Loucy (cell line): ENCODE results near the gene RBP5.

Source experiments
- H2AFZ ChIP-seq: fragments of 200-600 bp; sonication (generic); 2 replicates; pipeline ENCODE4 v1.6.0; 2016; ENCODE audit warnings: antibody characterized with exemption, mild to moderate bottlenecking, low read length, moderate library complexity
- H3F3A ChIP-seq: fragments of 200-600 bp; 2 replicates; pipeline ENCODE4 v1.6.0; 2016; ENCODE audit warnings: antibody characterized with exemption, low read depth, mild to moderate bottlenecking
- H3K27me3 ChIP-seq: fragments of 200-600 bp; sonication (generic); 2 replicates; pipeline ENCODE4 v1.6.1; 2014; ENCODE audit warnings: low read length, mild to moderate bottlenecking; ENCODE audit not compliant: insufficient read depth, poor library complexity, severe bottlenecking
- H3K36me3 ChIP-seq: fragments of 200-600 bp; sonication (generic); 2 replicates; pipeline ENCODE4 v1.6.1; 2016; ENCODE audit warnings: low read length; ENCODE audit not compliant: insufficient read depth
- H3K4me1 ChIP-seq: fragments of 200-600 bp; sonication (generic); 2 replicates; pipeline ENCODE4 v1.5.1; 2014; ENCODE audit warnings: low read length, mild to moderate bottlenecking; ENCODE audit not compliant: insufficient read depth, poor library complexity, severe bottlenecking
- H3K4me2 ChIP-seq: fragments of 200-600 bp; sonication (generic); 2 replicates; pipeline ENCODE4 v1.6.0; 2014; ENCODE audit warnings: antibody characterized with exemption, low read length, low read depth, mild to moderate bottlenecking; ENCODE audit not compliant: poor library complexity, severe bottlenecking
- H3K4me3 ChIP-seq: fragments of 200-600 bp; sonication (generic); 2 replicates; pipeline ENCODE4 v1.5.1; 2014; ENCODE audit warnings: low read length, mild to moderate bottlenecking, mixed read lengths; ENCODE audit not compliant: poor library complexity, severe bottlenecking
- H3K79me2 ChIP-seq: fragments of 200-600 bp; sonication (generic); 2 replicates; pipeline ENCODE4 v1.6.1; 2014; ENCODE audit warnings: low read length; ENCODE audit not compliant: insufficient read depth
- H3K9ac ChIP-seq: fragments of 200-600 bp; sonication (generic); 2 replicates; pipeline ENCODE4 v1.6.0; 2014; ENCODE audit warnings: mild to moderate bottlenecking, low read depth, low read length, moderate library complexity; ENCODE audit not compliant: poor library complexity, severe bottlenecking
- H3K9me2 ChIP-seq: fragments of 200-600 bp; sonication (generic); replicated peaks from 2 replicates; pipeline ENCODE4 v1.6.1; 2016; ENCODE audit warnings: low read depth, low read length, mixed read lengths
- H3K9me3 ChIP-seq: fragments of 200-600 bp; sonication (generic); 2 replicates; pipeline ENCODE4 v1.6.1; 2014; ENCODE audit warnings: mild to moderate bottlenecking, antibody characterized with exemption, low read length, low read depth; ENCODE audit not compliant: insufficient read depth
- H4K20me1 ChIP-seq: fragments of 200-600 bp; sonication (generic); 2 replicates; pipeline ENCODE4 v1.6.0; 2014; ENCODE audit warnings: antibody characterized with exemption, low read length, mild to moderate bottlenecking; ENCODE audit not compliant: insufficient read depth, poor library complexity, severe bottlenecking
- EZH2phosphoT487 ChIP-seq: fragments of 200-600 bp; IDR thresholded peaks from 2 replicates; pipeline ENCODE4 v1.6.1; 2018; ENCODE audit warnings: antibody characterized with exemption, mild to moderate bottlenecking, moderate library complexity, borderline replicate concordance
- TF ChIP-seq, protein P1 (sequence below): fragments of 200-600 bp; sonication (generic); conservative IDR thresholded peaks from 2 replicates; pipeline ENCODE4 v1.5.1; 2014; ENCODE audit warnings: mild to moderate bottlenecking, antibody characterized with exemption, low read length

RBP5 gene

GRCh38 chr12:7102582-7102981 is 26.1 kb downstream of the RBP5 start:
- Histone ChIP-seq H3F3A (peaks cover 4% of the 10 kb centered on the region; the same call in 1 of the 2 replicates), H3K4me3 (no peak overlapping the region), H3K9ac (no peak overlapping the region), H3K4me2 (peak overlapping the region; percentile 6), H3K4me1 (peaks cover 13% of the 10 kb centered on the region), H4K20me1 (no peaks in the 10 kb centered on the region), H2AFZ (no peak overlapping the region), H3K79me2 (peaks cover 4% of the 10 kb centered on the region; the same call in 1 of the 2 replicates), H3K9me3 (peaks cover 6% of the 10 kb centered on the region; the same call in 1 of the 2 replicates), H3K36me3 (no peaks in the 10 kb centered on the region), H3K27me3 (no peaks in the 10 kb centered on the region), H3K9me2 (no peaks in the 10 kb centered on the region)
- TF ChIP-seq EZH2phosphoT487, result no peak
- TF ChIP-seq, protein P1, sequence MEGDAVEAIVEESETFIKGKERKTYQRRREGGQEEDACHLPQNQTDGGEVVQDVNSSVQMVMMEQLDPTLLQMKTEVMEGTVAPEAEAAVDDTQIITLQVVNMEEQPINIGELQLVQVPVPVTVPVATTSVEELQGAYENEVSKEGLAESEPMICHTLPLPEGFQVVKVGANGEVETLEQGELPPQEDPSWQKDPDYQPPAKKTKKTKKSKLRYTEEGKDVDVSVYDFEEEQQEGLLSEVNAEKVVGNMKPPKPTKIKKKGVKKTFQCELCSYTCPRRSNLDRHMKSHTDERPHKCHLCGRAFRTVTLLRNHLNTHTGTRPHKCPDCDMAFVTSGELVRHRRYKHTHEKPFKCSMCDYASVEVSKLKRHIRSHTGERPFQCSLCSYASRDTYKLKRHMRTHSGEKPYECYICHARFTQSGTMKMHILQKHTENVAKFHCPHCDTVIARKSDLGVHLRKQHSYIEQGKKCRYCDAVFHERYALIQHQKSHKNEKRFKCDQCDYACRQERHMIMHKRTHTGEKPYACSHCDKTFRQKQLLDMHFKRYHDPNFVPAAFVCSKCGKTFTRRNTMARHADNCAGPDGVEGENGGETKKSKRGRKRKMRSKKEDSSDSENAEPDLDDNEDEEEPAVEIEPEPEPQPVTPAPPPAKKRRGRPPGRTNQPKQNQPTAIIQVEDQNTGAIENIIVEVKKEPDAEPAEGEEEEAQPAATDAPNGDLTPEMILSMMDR, result no peak

- H3K4me3 ChIP-seq, result no peak overlapping the region
- no peaks in the 10 kb centered on the region for H3K9me2 ChIP-seq
- no peaks in the 10 kb centered on the region for H4K20me1 ChIP-seq
- no peak overlapping the region for H3K9ac ChIP-seq
- H3K27me3 ChIP-seq, result no peaks in the 10 kb centered on the region
- peaks cover 6% of the 10 kb centered on the region; the same call in 1 of the 2 replicates for H3K9me3 ChIP-seq
- peaks cover 12% of the 10 kb centered on the region for H3K4me1 ChIP-seq
- no peak overlapping the region for H2AFZ ChIP-seq
- no peaks in the 10 kb centered on the region for H3K36me3 ChIP-seq
- TF ChIP-seq, protein P1, result no peak
- H3K4me2 ChIP-seq, result no peak overlapping the region
- no peaks in the 10 kb centered on the region; the same call in 1 of the 2 replicates for H3K79me2 ChIP-seq
- H3F3A ChIP-seq, result peaks cover 4% of the 10 kb centered on the region; the same call in 1 of the 2 replicates
Measured at GRCh38 chr12:7101694-7102131, 27.0 kb downstream of the RBP5 start.

GRCh38 chr12:7101047-7101693 is 27.5 kb downstream of the RBP5 start:
- H3K36me3 ChIP-seq, result no peaks in the 10 kb centered on the region
- H3K4me1 ChIP-seq, result peaks cover 12% of the 10 kb centered on the region
- H4K20me1 ChIP-seq, result no peaks in the 10 kb centered on the region
- peaks cover 4% of the 10 kb centered on the region; the same call in 1 of the 2 replicates for H3K9me3 ChIP-seq
- H3K79me2 ChIP-seq, result no peaks in the 10 kb centered on the region; the same call in 1 of the 2 replicates
- no peak overlapping the region for H3K9ac ChIP-seq
- no peak overlapping the region for H3K4me3 ChIP-seq
- H3K27me3 ChIP-seq, result no peaks in the 10 kb centered on the region
- TF ChIP-seq, protein P1, result no peak
- TF ChIP-seq EZH2phosphoT487, result no peak
- H3K4me2 ChIP-seq, result no peak overlapping the region
- H3K9me2 ChIP-seq, result no peaks in the 10 kb centered on the region
- no peaks in the 10 kb centered on the region for H3F3A ChIP-seq
- H2AFZ ChIP-seq, result no peak overlapping the region
